Keratinocyte (primary cell): Measurements from ENCODE around the gene HPS6. TPM values are rescaled to one million over a fixed set of nuclear protein-coding genes. Genes with fewer than 3 reads are reported as not detected.

ENCODE experiments used
- DNase-seq: peaks from one replicate; pipeline ENCODE4 v3.0.0-alpha.2; 2011; ENCODE audit warnings: low read depth, missing footprints, low spot score
- FAIRE-seq: peaks from 2 replicates; lab custom pipeline; 2011; peaks lifted over from hg19 to GRCh38; lab: Jason Lieb, UNC
- H2AFZ ChIP-seq: 2 replicates; pipeline ENCODE4 v1.6.0; 2012; ENCODE audit warnings: low read length, control low read depth, inconsistent platforms; ENCODE audit not compliant: control insufficient read depth
- H3K27ac ChIP-seq: 2 replicates; pipeline ENCODE4 v1.5.1; 2011; ENCODE audit warnings: low read length; ENCODE audit not compliant: control insufficient read depth, insufficient read depth
- H3K27me3 ChIP-seq: 3 replicates; pipeline ENCODE4 v1.6.0; 2011; ENCODE audit warnings: low read length; ENCODE audit not compliant: control insufficient read depth, insufficient read depth; ENCODE audit errors: extremely low read depth
- H3K36me3 ChIP-seq, 2 experiments: 2 replicates in 1 of 2; 3 replicates in 1 of 2; pipeline ENCODE4 v1.5.1; 2011; ENCODE audit warnings: low read length in 2 of 2, mild to moderate bottlenecking in 1 of 2; ENCODE audit not compliant: control insufficient read depth in 2 of 2, insufficient read depth in 2 of 2; ENCODE audit errors: extremely low read depth in 1 of 2
- H3K4me1 ChIP-seq: 3 replicates; pipeline ENCODE4 v1.5.1; 2011; ENCODE audit warnings: low read length; ENCODE audit not compliant: control insufficient read depth, insufficient read depth; ENCODE audit errors: extremely low read depth
- H3K4me2 ChIP-seq: 3 replicates; pipeline ENCODE4 v1.6.0; 2011; ENCODE audit warnings: low read depth, low read length; ENCODE audit not compliant: control insufficient read depth, insufficient read depth; ENCODE audit errors: extremely low read depth
- H3K4me3 ChIP-seq, 3 experiments: fragments of 200-600 bp in 1 of 3; sonication (generic) in 1 of 3; 2 replicates in 2 of 3; 3 replicates in 1 of 3; pipeline ENCODE4 v1.5.1; 2011 to 2016; ENCODE audit warnings: low read length in 3 of 3, mild to moderate bottlenecking in 3 of 3, control low read depth in 2 of 3, inconsistent platforms in 1 of 3, low read depth in 1 of 3, mixed read lengths in 1 of 3, mixed run types in 1 of 3, moderate library complexity in 1 of 3; ENCODE audit not compliant: control insufficient read depth in 2 of 3, insufficient read depth in 2 of 3; ENCODE audit errors: extremely low read depth in 1 of 3
- H3K79me2 ChIP-seq: 2 replicates; pipeline ENCODE4 v1.6.0; 2012; ENCODE audit warnings: low read length; ENCODE audit not compliant: control insufficient read depth, insufficient read depth
- H3K9ac ChIP-seq: 3 replicates; pipeline ENCODE4 v1.6.0; 2011; ENCODE audit warnings: low read length; ENCODE audit not compliant: control insufficient read depth, insufficient read depth; ENCODE audit errors: extremely low read depth
- H3K9me1 ChIP-seq: 3 replicates; pipeline ENCODE4 v1.6.0; 2011; ENCODE audit warnings: low read length; ENCODE audit not compliant: control insufficient read depth, insufficient read depth; ENCODE audit errors: extremely low read depth
- H3K9me3 ChIP-seq: 2 replicates; pipeline ENCODE4 v1.5.1; 2012; ENCODE audit warnings: low read depth, low read length; ENCODE audit not compliant: control insufficient read depth
- H4K20me1 ChIP-seq: 3 replicates; pipeline ENCODE4 v1.6.0; 2011; ENCODE audit warnings: low read length; ENCODE audit not compliant: control insufficient read depth, insufficient read depth; ENCODE audit errors: extremely low read depth
- EZH2 ChIP-seq: IDR thresholded peaks from one replicate; pipeline ENCODE4 v1.6.1; 2012; ENCODE audit warnings: inconsistent platforms, mild to moderate bottlenecking, low read length, moderate library complexity
- dilution Hi-C: fragments of 300-500 bp; cut with MboI; formaldehyde crosslinking; loops from one replicate; pipeline ENCODE4 v1.7.0; 2020; ENCODE audit warnings: low sequenced_read_pairs; ENCODE audit not compliant: extremely low pct_ligation_motif_present
- polyA plus RNA-seq, 5 experiments: library from polyadenylated mRNA; depleted of rRNA in 3 of 5; stranded (reverse) in 3 of 5; stranded (forward) in 1 of 5; unstranded in 1 of 5; fragments of >200 nt; gene quantifications; 1 replicate in 1 of 5; 2 replicates in 3 of 5; 3 replicates in 1 of 5; pipeline versions ENCODE4 v1.2.1 to v1.2.3, GENCODE V29; 2011 to 2012; ENCODE audit warnings: missing spikeins in 2 of 5, low read depth in 1 of 5, low replicate concordance in 1 of 5
- TF ChIP-seq, protein P1 (sequence below), 3 experiments: IDR thresholded peaks in 1 of 3; conservative IDR thresholded peaks in 1 of 3; optimal IDR thresholded peaks in 1 of 3; 2 replicates in 2 of 3; 3 replicates in 1 of 3; pipeline versions ENCODE3 to v1.5.1; 2011; ENCODE audit warnings: low read length in 3 of 3, mild to moderate bottlenecking in 3 of 3, moderate library complexity in 2 of 3, control low read depth in 1 of 3, inconsistent platforms in 1 of 3; ENCODE audit not compliant: insufficient read depth in 2 of 3; ENCODE audit errors: extremely low read depth in 1 of 3

The HPS6 gene
- polyA plus RNA-seq, 1 donor (not counting 4 experiments of a cell fraction or from before 2014, with no cell fraction given): 8.6 TPM

DNA sequence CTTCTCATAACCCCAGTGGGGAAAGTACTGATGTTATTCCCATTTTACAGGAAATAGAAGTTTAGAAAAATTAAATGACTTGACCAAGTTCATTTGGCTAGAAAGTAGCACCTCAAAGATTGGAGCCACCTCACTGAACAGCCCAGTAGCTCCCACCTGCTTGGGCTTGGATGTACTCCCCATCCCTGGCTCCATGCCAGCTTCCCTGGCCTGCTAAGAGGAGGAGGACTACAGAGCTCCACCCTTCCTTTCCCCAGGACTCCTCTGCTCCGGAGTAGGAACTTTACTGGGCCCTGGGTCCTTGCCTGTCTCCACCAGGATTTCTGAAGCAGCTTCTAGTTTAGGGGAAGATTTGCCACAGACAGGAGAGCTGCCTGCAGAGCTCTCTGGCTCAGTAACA lies 3.1 kb downstream of the HPS6 start:
- no peak for DNase-seq
- Histone ChIP-seq H3K27me3 (no peaks in the 10 kb centered on the region), H3K4me1 (peaks cover 22% of the 10 kb centered on the region), H3K9me1 (no peaks in the 10 kb centered on the region), H3K9me3 (no peaks in the 10 kb centered on the region), H3K79me2 (peaks cover 37% of the 10 kb centered on the region), H3K4me2 (peak overlapping the region; percentile 32), H3K9ac (no peak overlapping the region), H3K4me3 (no peak overlapping the region), H4K20me1 (peaks cover 2% of the 10 kb centered on the region), H2AFZ (no peak overlapping the region), H3K36me3 (peaks cover 1 to 19% of the 10 kb centered on the region in 2 experiments), H3K27ac (no peak overlapping the region)
- TF ChIP-seq, protein P1, sequence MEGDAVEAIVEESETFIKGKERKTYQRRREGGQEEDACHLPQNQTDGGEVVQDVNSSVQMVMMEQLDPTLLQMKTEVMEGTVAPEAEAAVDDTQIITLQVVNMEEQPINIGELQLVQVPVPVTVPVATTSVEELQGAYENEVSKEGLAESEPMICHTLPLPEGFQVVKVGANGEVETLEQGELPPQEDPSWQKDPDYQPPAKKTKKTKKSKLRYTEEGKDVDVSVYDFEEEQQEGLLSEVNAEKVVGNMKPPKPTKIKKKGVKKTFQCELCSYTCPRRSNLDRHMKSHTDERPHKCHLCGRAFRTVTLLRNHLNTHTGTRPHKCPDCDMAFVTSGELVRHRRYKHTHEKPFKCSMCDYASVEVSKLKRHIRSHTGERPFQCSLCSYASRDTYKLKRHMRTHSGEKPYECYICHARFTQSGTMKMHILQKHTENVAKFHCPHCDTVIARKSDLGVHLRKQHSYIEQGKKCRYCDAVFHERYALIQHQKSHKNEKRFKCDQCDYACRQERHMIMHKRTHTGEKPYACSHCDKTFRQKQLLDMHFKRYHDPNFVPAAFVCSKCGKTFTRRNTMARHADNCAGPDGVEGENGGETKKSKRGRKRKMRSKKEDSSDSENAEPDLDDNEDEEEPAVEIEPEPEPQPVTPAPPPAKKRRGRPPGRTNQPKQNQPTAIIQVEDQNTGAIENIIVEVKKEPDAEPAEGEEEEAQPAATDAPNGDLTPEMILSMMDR (optimal IDR thresholded peaks at IDR 0.05 in 1 of 3, IDR thresholded peaks at IDR 0.05 in 1 of 3, conservative IDR thresholded peaks at IDR 0.05 in 1 of 3; ENCODE audit: extremely low read depth in 1 of 3, insufficient read depth in 2 of 3, low read length in 3 of 3): no peak
- no peak for TF ChIP-seq EZH2
- dilution Hi-C loops: no loop called here
- FAIRE-seq: no peak

DNA sequence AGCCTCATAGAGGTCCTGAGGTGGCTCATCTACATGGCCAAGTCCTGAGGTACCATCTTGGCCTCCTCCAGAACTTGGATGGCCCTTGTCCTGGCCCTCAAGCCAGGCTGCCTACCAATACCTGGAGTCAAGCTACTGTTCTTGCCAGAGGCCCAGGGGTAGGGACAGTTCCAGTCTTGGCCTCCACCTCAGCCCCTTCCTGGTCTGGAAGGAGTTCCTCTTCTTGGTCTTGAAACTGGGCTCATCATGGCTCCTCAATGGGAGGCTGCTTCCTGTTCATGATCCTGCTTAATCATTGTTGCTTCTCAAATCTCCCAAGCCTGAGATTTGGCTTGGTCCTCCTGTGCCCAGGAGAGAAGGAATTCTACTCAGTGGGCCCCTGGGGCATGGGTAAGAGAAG lies 3.9 kb downstream of the HPS6 start:
- peaks cover 37% of the 10 kb centered on the region for H3K79me2 ChIP-seq
- H3K9me1 ChIP-seq: no peaks in the 10 kb centered on the region
- TF ChIP-seq, protein P1 (optimal IDR thresholded peaks at IDR 0.05 in 1 of 3, IDR thresholded peaks at IDR 0.05 in 1 of 3, conservative IDR thresholded peaks at IDR 0.05 in 1 of 3; ENCODE audit: extremely low read depth in 1 of 3, insufficient read depth in 2 of 3, low read length in 3 of 3): no peak
- TF ChIP-seq EZH2: no peak
- H2AFZ ChIP-seq: no peak overlapping the region
- FAIRE-seq (no peak), DNase-seq (no peak)
- dilution Hi-C loops: no loop called here
- H3K9me3 ChIP-seq: no peaks in the 10 kb centered on the region
- H3K4me3 ChIP-seq: no peak overlapping the region
- peaks cover 1 to 19% of the 10 kb centered on the region in 2 experiments for H3K36me3 ChIP-seq
- no peak overlapping the region for H3K9ac ChIP-seq
- peaks cover 22% of the 10 kb centered on the region for H3K4me1 ChIP-seq
- H4K20me1 ChIP-seq: peaks cover 2% of the 10 kb centered on the region
- no peak overlapping the region for H3K4me2 ChIP-seq
- H3K27ac ChIP-seq: no peak overlapping the region
- H3K27me3 ChIP-seq: no peaks in the 10 kb centered on the region
